ENCODE results near the gene ZNF236. TPM values are rescaled to one million over a fixed set of nuclear protein-coding genes. Genes with fewer than 3 reads are reported as not detected.
"Not testable (repeated sequence)": the region's sequence is repeated elsewhere in the genome, so short reads cannot be mapped to it uniquely, and the experiment has no call there.

The ZNF236 gene
- total and polyA plus RNA-seq, 2 of the 13 experiments (the other 11 are each of a cell fraction or from before 2014, with no cell fraction given), result 3.0 to 7.2 TPM

GRCh38 chr18:76811530-76811929 is 10.8 kb upstream of the ZNF236 start:
- BruUV-seq (replicated peaks); H3K9ac ChIP-seq (ENCODE audit: insufficient read depth, low read depth, low read length); H2AFZ ChIP-seq (ENCODE audit: low read length); H4K20me1 ChIP-seq (ENCODE audit: insufficient read depth, low read length); FAIRE-seq; DNase-seq (ENCODE audit: low spot score); H3K36me3 ChIP-seq (replicated peaks in 1 of 2; ENCODE audit: control insufficient read depth in 1 of 2, insufficient read depth in 2 of 2, low read length in 2 of 2); H3K79me2 ChIP-seq (ENCODE audit: insufficient read depth, low read length); H3K4me1 ChIP-seq (ENCODE audit: insufficient read depth, low read length); H3K9me3 ChIP-seq (ENCODE audit: low read length); CTCF ChIA-PET (ENCODE audit: low intra/inter-chr PET ratio, low total read pairs); in situ Hi-C loops (cut with HindIII; ENCODE audit: extremely low pct_ligation_motif_present, low pct_unique_long_range_greater_than_20kb); H3K27me3 ChIP-seq (ENCODE audit: control insufficient read depth in 1 of 2, insufficient read depth in 2 of 2, low read length in 2 of 2); H3K4me2 ChIP-seq (ENCODE audit: low read depth, low read length); H3K4me3 ChIP-seq (replicated peaks in 1 of 3; ENCODE audit: insufficient read depth in 1 of 3, low read depth in 2 of 3, low read length in 3 of 3); ATAC-seq; intact Hi-C loops (cut with micrococcal nuclease; ENCODE audit: unreplicated experiment); H3K27ac ChIP-seq (ENCODE audit: extremely low read length, insufficient read depth, low read length): not testable (repeated sequence)
- POLR2A ChIA-PET, result interaction anchor here (1.5 kb wide), 1 partner anchor 10 kb away, joined by 3 read pairs; no protein-coding TSS in a partner anchor
- 75% methylated on average over 7 of the region's 7 CpGs for WGBS (ENCODE audit: low lambda C conversion rate)

GRCh38 chr18:76814256-76814655 is 8.1 kb upstream of the ZNF236 start:
- Histone ChIP-seq H3K4me3 (replicated peaks in 1 of 3; ENCODE audit: insufficient read depth in 1 of 3, low read depth in 2 of 3, low read length in 3 of 3) (no peak overlapping the region), H3K36me3 (replicated peaks in 1 of 2; ENCODE audit: control insufficient read depth in 1 of 2, insufficient read depth in 2 of 2, low read length in 2 of 2) (0 out of 5 replicates have a peak, but pooled peaks cover 0 to 3% of the 10 kb centered on the region in 2 experiments), H2AFZ (ENCODE audit: low read length) (no peak overlapping the region), H3K27me3 (ENCODE audit: control insufficient read depth in 1 of 2, insufficient read depth in 2 of 2, low read length in 2 of 2) (no peaks in the 10 kb centered on the region; a peak in 1 of 5 replicates), H3K9ac (ENCODE audit: insufficient read depth, low read depth, low read length) (no peak overlapping the region), H3K4me2 (ENCODE audit: low read depth, low read length) (no peak overlapping the region), H3K4me1 (ENCODE audit: insufficient read depth, low read length) (peaks cover 15% of the 10 kb centered on the region; the same call in 1 of the 2 replicates), H3K27ac (ENCODE audit: extremely low read length, insufficient read depth, low read length) (no peak overlapping the region), H4K20me1 (ENCODE audit: insufficient read depth, low read length) (no peaks in the 10 kb centered on the region), H3K9me3 (ENCODE audit: low read length) (no peaks in the 10 kb centered on the region), H3K79me2 (ENCODE audit: insufficient read depth, low read length) (no peaks in the 10 kb centered on the region)
- in situ Hi-C loops (cut with HindIII; ENCODE audit: extremely low pct_ligation_motif_present, low pct_unique_long_range_greater_than_20kb) (no loop called here), intact Hi-C loops (cut with micrococcal nuclease; ENCODE audit: unreplicated experiment) (no loop called here)
- ChIA-PET CTCF (ENCODE audit: low intra/inter-chr PET ratio, low total read pairs) (no interaction called here), POLR2A (no interaction called here)
- DNase-seq (ENCODE audit: low spot score) (no peak), ATAC-seq (no peak), FAIRE-seq (no peak)
- WGBS (ENCODE audit: low lambda C conversion rate), result 87% methylated on average over 11 of the region's 11 CpGs
- no TSS peak for BruUV-seq (replicated peaks)
- TF ChIP-seq MAFF (IDR thresholded peaks at IDR 0.05; ENCODE audit: low read depth, low read length) (peak; percentile 56), MAFK (conservative IDR thresholded peaks at IDR 0.05 in 1 of 2, IDR thresholded peaks at IDR 0.05 in 1 of 2; ENCODE audit: low read length in 2 of 2) (peak; percentile 70 to 74), RFX3 (CRISPR knock-in tag; IDR thresholded peaks at IDR 0.05) (no peak)
